ENCODE data around the gene WDPCP.

- TF ChIP-seq MAX (IDR thresholded peaks at IDR 0.05), result no peak
- TF ChIP-seq NFIC (IDR thresholded peaks at IDR 0.05), result no peak
- no peak for TF ChIP-seq TCF12 (IDR thresholded peaks at IDR 0.05; ENCODE audit: low read depth)
- TF ChIP-seq TEAD4 (IDR thresholded peaks at IDR 0.05), result no peak
- no peak for TF ChIP-seq ZBTB7A (IDR thresholded peaks at IDR 0.05; ENCODE audit: low read depth)
- no peak for TF ChIP-seq RAD21 (IDR thresholded peaks at IDR 0.05; ENCODE audit: low read depth)
Observed at GRCh38 chr2:63272560-63272959, 315.7 kb downstream of the WDPCP start.

All from Ishikawa (cell line).